ENCODE results near the gene DHRS4L2.
"Not testable (repeated sequence)": the region's sequence is repeated elsewhere in the genome, so short reads cannot be mapped to it uniquely, and the experiment has no call there.

Gene DHRS4L2

GRCh38 chr14:23974041-23974440 is 14.7 kb upstream of the DHRS4L2 start:
- ATAC-seq (ENCODE audit: low read depth); H3K27ac ChIP-seq (ENCODE audit: poor library complexity, severe bottlenecking); H3K9me3 ChIP-seq (ENCODE audit: severe bottlenecking); DNase-seq (ENCODE audit: low spot score); H3K4me3 ChIP-seq (ENCODE audit: severe bottlenecking); H3K36me3 ChIP-seq (ENCODE audit: low read depth); H3K4me1 ChIP-seq (ENCODE audit: insufficient read depth, poor library complexity, severe bottlenecking); H3K27me3 ChIP-seq (ENCODE audit: insufficient read depth, poor library complexity, severe bottlenecking): not testable (repeated sequence)

- not testable (repeated sequence) for H3K4me3 ChIP-seq (ENCODE audit: severe bottlenecking)
- TF ChIP-seq CTCF (IDR thresholded peaks at IDR 0.05; ENCODE audit: poor library complexity, severe bottlenecking), result peak; percentile 5
- ATAC-seq (ENCODE audit: low read depth), result peak; percentile 51; the same call in 2 of the 3 replicates
These were observed 11.5 kb upstream of the DHRS4L2 start for GRCh38 chr14:23977208-23977607.

GRCh38 chr14:23981951-23982813 is 6.5 kb upstream of the DHRS4L2 start:
- not testable (repeated sequence) for DNase-seq (ENCODE audit: low spot score); H3K36me3 ChIP-seq (ENCODE audit: low read depth); H3K27ac ChIP-seq (ENCODE audit: poor library complexity, severe bottlenecking); ATAC-seq (ENCODE audit: low read depth); H3K4me3 ChIP-seq (ENCODE audit: severe bottlenecking); H3K9me3 ChIP-seq (ENCODE audit: severe bottlenecking); H3K27me3 ChIP-seq (ENCODE audit: insufficient read depth, poor library complexity, severe bottlenecking)
- H3K4me1 ChIP-seq (ENCODE audit: insufficient read depth, poor library complexity, severe bottlenecking), result peaks cover 16% of the 10 kb centered on the region

More at GRCh38 chr14:23977208-23977607, 11.5 kb upstream of the DHRS4L2 start:
- H3K4me1 ChIP-seq (ENCODE audit: insufficient read depth, poor library complexity, severe bottlenecking); H3K36me3 ChIP-seq (ENCODE audit: low read depth); DNase-seq (ENCODE audit: low spot score); H3K9me3 ChIP-seq (ENCODE audit: severe bottlenecking); H3K27ac ChIP-seq (ENCODE audit: poor library complexity, severe bottlenecking); H3K27me3 ChIP-seq (ENCODE audit: insufficient read depth, poor library complexity, severe bottlenecking): not testable (repeated sequence)

GRCh38 chr14:23984891-23985602 is 3.7 kb upstream of the DHRS4L2 start:
- Histone ChIP-seq H3K27me3 (ENCODE audit: insufficient read depth, poor library complexity, severe bottlenecking) (no peaks in the 10 kb centered on the region), H3K9me3 (ENCODE audit: severe bottlenecking) (no peaks in the 10 kb centered on the region), H3K27ac (ENCODE audit: poor library complexity, severe bottlenecking) (no peak overlapping the region), H3K4me1 (ENCODE audit: insufficient read depth, poor library complexity, severe bottlenecking) (peaks cover 23% of the 10 kb centered on the region), H3K36me3 (ENCODE audit: low read depth) (no peaks in the 10 kb centered on the region), H3K4me3 (ENCODE audit: severe bottlenecking) (no peak overlapping the region)
- no peak for TF ChIP-seq CTCF (IDR thresholded peaks at IDR 0.05; ENCODE audit: poor library complexity, severe bottlenecking)
- DNase-seq (ENCODE audit: low spot score), result no peak
- ATAC-seq (ENCODE audit: low read depth), result peak; percentile 60

GRCh38 chr14:23988223-23988606 is 514 bp upstream of the DHRS4L2 start:
- H3K9me3 ChIP-seq (ENCODE audit: severe bottlenecking); H3K27ac ChIP-seq (ENCODE audit: poor library complexity, severe bottlenecking); H3K27me3 ChIP-seq (ENCODE audit: insufficient read depth, poor library complexity, severe bottlenecking); DNase-seq (ENCODE audit: low spot score); H3K36me3 ChIP-seq (ENCODE audit: low read depth); H3K4me3 ChIP-seq (ENCODE audit: severe bottlenecking): not testable (repeated sequence)
- peak; percentile 24; the same call in 1 of the 3 replicates for ATAC-seq (ENCODE audit: low read depth)
- peaks cover 23% of the 10 kb centered on the region for H3K4me1 ChIP-seq (ENCODE audit: insufficient read depth, poor library complexity, severe bottlenecking)

- H3K4me1 ChIP-seq (ENCODE audit: insufficient read depth, poor library complexity, severe bottlenecking), result peaks cover 23% of the 10 kb centered on the region
- H3K9me3 ChIP-seq (ENCODE audit: severe bottlenecking); H3K36me3 ChIP-seq (ENCODE audit: low read depth); H3K27ac ChIP-seq (ENCODE audit: poor library complexity, severe bottlenecking); H3K4me3 ChIP-seq (ENCODE audit: severe bottlenecking); H3K27me3 ChIP-seq (ENCODE audit: insufficient read depth, poor library complexity, severe bottlenecking); DNase-seq (ENCODE audit: low spot score); ATAC-seq (ENCODE audit: low read depth): not testable (repeated sequence)
These were observed 1.2 kb downstream of the DHRS4L2 start for GRCh38 chr14:23989734-23990445.

GRCh38 chr14:23990961-23991360 is 2.2 kb downstream of the DHRS4L2 start:
- H3K27me3 ChIP-seq (ENCODE audit: insufficient read depth, poor library complexity, severe bottlenecking); H3K27ac ChIP-seq (ENCODE audit: poor library complexity, severe bottlenecking); H3K36me3 ChIP-seq (ENCODE audit: low read depth); DNase-seq (ENCODE audit: low spot score); ATAC-seq (ENCODE audit: low read depth); H3K4me3 ChIP-seq (ENCODE audit: severe bottlenecking); H3K9me3 ChIP-seq (ENCODE audit: severe bottlenecking): not testable (repeated sequence)
- H3K4me1 ChIP-seq (ENCODE audit: insufficient read depth, poor library complexity, severe bottlenecking), result peaks cover 16% of the 10 kb centered on the region

GRCh38 chr14:23993042-23993441 is 4.3 kb downstream of the DHRS4L2 start:
- not testable (repeated sequence) for ATAC-seq (ENCODE audit: low read depth); H3K4me3 ChIP-seq (ENCODE audit: severe bottlenecking); H3K4me1 ChIP-seq (ENCODE audit: insufficient read depth, poor library complexity, severe bottlenecking)

GRCh38 chr14:23996009-23996408 is 7.3 kb downstream of the DHRS4L2 start:
- H3K36me3 ChIP-seq (ENCODE audit: low read depth); H3K27ac ChIP-seq (ENCODE audit: poor library complexity, severe bottlenecking); DNase-seq (ENCODE audit: low spot score); ATAC-seq (ENCODE audit: low read depth); H3K4me3 ChIP-seq (ENCODE audit: severe bottlenecking); H3K27me3 ChIP-seq (ENCODE audit: insufficient read depth, poor library complexity, severe bottlenecking); H3K4me1 ChIP-seq (ENCODE audit: insufficient read depth, poor library complexity, severe bottlenecking); H3K9me3 ChIP-seq (ENCODE audit: severe bottlenecking): not testable (repeated sequence)

More at GRCh38 chr14:23993042-23993441, 4.3 kb downstream of the DHRS4L2 start:
- H3K27ac ChIP-seq (ENCODE audit: poor library complexity, severe bottlenecking); H3K36me3 ChIP-seq (ENCODE audit: low read depth); H3K9me3 ChIP-seq (ENCODE audit: severe bottlenecking); DNase-seq (ENCODE audit: low spot score); H3K27me3 ChIP-seq (ENCODE audit: insufficient read depth, poor library complexity, severe bottlenecking): not testable (repeated sequence)

Data from RWPE2 (cell line).